Measurements from ENCODE around the gene GNB1L. TPM values are rescaled to one million over a fixed set of nuclear protein-coding genes. Genes with fewer than 3 reads are reported as not detected.

The GNB1L gene
- total and polyA plus RNA-seq, 2 donors (not counting 1 experiment from before 2014, with no cell fraction given), result 6.6 to 12.1 TPM

- peaks cover 62% of the 10 kb centered on the region for H3K27me3 Mint-ChIP-seq
- ChIA-PET POLR2A (no interaction called here), CTCF (no interaction called here)
- no peak for TF ChIP-seq EZH2 (IDR thresholded peaks at IDR 0.05; ENCODE audit: borderline replicate concordance, insufficient read depth, low read depth, low read length, poor library complexity, severe bottlenecking)
- TF ChIP-seq CTCF (IDR thresholded peaks at IDR 0.05), result peak; percentile 8
- Histone ChIP-seq H3K27ac (ENCODE audit: low read length in 2 of 2) (no peak overlapping the region), H3K4me2 (replicated peaks; ENCODE audit: low read depth, low read length, poor library complexity, severe bottlenecking) (peak overlapping the region; percentile 83), H3K4me3 (ENCODE audit: control extremely low read depth in 1 of 5, extremely low read depth in 1 of 5, insufficient read depth in 1 of 5, low read depth in 2 of 5, low read length in 4 of 5) (peak overlapping the region in 1 of 5 experiments; percentile 52), H3K4me1 (ENCODE audit: control insufficient read depth in 2 of 2, insufficient read depth in 2 of 2, low read length in 2 of 2) (peaks cover 18 to 30% of the 10 kb centered on the region in 2 donors), H3K27me3 (replicated peaks in 1 of 4; ENCODE audit: control extremely low read depth in 1 of 4, control insufficient read depth in 3 of 4, insufficient read depth in 4 of 4, low read length in 3 of 4) (peaks cover 0 to 88% (median 51%) of the 10 kb centered on the region in 4 experiments), H2AFZ (ENCODE audit: insufficient read depth, low read depth, low read length, poor library complexity, severe bottlenecking) (peak overlapping the region; percentile 46), H3K9me3 (ENCODE audit: control extremely low read depth in 1 of 3, control insufficient read depth in 2 of 3, insufficient read depth in 1 of 3, low read length in 2 of 3) (peaks cover 0 to 41% (median 0%) of the 10 kb centered on the region in 3 donors), H3K79me2 (ENCODE audit: control insufficient read depth, insufficient read depth, low read length) (no peaks in the 10 kb centered on the region), H4K20me1 (ENCODE audit: control insufficient read depth, insufficient read depth, low read length, poor library complexity, severe bottlenecking) (no peaks in the 10 kb centered on the region), H3K36me3 (replicated peaks in 1 of 2; ENCODE audit: control extremely low read depth in 1 of 2, control insufficient read depth in 1 of 2, extremely low read depth in 1 of 2, insufficient read depth in 2 of 2, low read length in 1 of 2) (no peaks in the 10 kb centered on the region), H3K9ac (ENCODE audit: low read length) (no peak overlapping the region)
- DNase-seq, result peak; percentile 18
- intact Hi-C loops (cut with micrococcal nuclease), result no loop called here
- 22% methylated on average over 31 of the region's 35 CpGs for WGBS (ENCODE audit: insufficient coverage)
- ATAC-seq (ENCODE audit: low read depth), result no peak
- peaks cover 27% of the 10 kb centered on the region for H3K4me1 Mint-ChIP-seq
- H3K9me3 Mint-ChIP-seq (ENCODE audit: insufficient read depth), result no peaks in the 10 kb centered on the region
- H3K27ac Mint-ChIP-seq, result no peak overlapping the region
- H3K4me3 Mint-ChIP-seq, result peak overlapping the region; percentile 46
These were observed 87.0 kb downstream of the GNB1L start for GRCh38 chr22:19767427-19768341.

Data from B cell (primary cell).